Measurements from ENCODE around the gene SUMF1.

SUMF1 gene

DNA sequence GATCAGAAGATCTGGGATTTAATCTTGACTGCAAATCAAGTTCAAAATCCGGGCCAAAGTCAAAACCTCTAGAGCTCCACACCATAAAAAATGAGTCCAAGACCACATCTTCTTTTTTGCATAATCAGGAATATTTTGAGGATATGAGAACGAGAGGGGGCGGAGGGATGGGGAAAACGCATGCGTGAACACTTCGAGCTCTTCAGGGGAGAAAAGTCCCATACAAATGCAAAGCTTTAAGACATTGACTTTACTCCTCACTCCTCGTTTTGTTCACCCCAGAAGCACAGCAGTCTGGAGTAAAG, 68.2 kb downstream of the SUMF1 start:
- no peak for TF ChIP-seq FOXP2 (optimal IDR thresholded peaks at IDR 0.05; ENCODE audit: borderline replicate concordance, extremely low read depth, extremely low read length, insufficient read depth)
- no peak for TF ChIP-seq TAF1 (IDR thresholded peaks at IDR 0.05; ENCODE audit: borderline replicate concordance, insufficient read depth, low read length)

DNA sequence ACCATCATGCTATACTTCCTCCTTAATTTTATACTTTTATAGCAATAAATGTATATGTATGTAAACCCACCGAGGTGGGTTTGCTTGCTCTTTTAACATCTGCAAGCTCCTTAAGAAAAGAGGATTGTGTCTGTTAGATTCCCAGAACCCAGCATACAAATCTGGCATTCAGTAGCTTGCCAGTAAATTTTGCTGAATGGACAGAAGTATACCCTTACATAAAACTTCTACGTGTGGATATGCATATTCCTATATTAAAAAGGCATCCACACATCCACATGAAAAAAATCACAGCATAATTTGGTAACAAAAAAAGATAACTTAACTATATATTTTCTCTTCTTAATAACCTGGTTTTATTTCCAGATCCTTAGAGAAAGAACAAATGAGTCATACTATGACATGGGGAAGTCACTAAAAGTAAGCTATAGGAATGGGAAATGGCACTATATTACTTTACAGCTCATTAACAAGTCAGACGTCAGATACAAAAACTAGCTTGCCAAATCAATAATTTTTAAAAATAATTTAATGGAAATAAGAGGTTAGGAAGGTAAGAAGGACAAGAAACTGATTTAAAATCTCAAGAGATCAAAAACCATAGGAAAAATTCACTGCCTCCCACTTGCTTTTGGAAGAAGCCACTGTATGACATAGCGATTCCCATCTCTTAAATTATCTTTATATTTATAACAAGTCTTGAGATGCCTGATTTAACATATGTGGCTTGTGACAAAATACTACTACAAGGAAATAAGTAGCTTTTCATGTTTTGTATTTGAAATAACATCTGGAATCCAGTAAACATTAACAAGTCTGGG, 68.7 kb downstream of the SUMF1 start:
- TF ChIP-seq, protein P1, sequence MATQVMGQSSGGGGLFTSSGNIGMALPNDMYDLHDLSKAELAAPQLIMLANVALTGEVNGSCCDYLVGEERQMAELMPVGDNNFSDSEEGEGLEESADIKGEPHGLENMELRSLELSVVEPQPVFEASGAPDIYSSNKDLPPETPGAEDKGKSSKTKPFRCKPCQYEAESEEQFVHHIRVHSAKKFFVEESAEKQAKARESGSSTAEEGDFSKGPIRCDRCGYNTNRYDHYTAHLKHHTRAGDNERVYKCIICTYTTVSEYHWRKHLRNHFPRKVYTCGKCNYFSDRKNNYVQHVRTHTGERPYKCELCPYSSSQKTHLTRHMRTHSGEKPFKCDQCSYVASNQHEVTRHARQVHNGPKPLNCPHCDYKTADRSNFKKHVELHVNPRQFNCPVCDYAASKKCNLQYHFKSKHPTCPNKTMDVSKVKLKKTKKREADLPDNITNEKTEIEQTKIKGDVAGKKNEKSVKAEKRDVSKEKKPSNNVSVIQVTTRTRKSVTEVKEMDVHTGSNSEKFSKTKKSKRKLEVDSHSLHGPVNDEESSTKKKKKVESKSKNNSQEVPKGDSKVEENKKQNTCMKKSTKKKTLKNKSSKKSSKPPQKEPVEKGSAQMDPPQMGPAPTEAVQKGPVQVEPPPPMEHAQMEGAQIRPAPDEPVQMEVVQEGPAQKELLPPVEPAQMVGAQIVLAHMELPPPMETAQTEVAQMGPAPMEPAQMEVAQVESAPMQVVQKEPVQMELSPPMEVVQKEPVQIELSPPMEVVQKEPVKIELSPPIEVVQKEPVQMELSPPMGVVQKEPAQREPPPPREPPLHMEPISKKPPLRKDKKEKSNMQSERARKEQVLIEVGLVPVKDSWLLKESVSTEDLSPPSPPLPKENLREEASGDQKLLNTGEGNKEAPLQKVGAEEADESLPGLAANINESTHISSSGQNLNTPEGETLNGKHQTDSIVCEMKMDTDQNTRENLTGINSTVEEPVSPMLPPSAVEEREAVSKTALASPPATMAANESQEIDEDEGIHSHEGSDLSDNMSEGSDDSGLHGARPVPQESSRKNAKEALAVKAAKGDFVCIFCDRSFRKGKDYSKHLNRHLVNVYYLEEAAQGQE (IDR thresholded peaks at IDR 0.05; ENCODE audit: insufficient read depth in 1 of 2, low read depth in 2 of 2, low read length in 2 of 2) = no peak
- TF ChIP-seq POLR2AphosphoS5 (IDR thresholded peaks at IDR 0.05; ENCODE audit: low read depth, low read length) (no peak), FOXP2 (optimal IDR thresholded peaks at IDR 0.05; ENCODE audit: borderline replicate concordance, extremely low read depth, extremely low read length, insufficient read depth) (no peak), SIN3A (IDR thresholded peaks at IDR 0.05; ENCODE audit: borderline replicate concordance, insufficient read depth, low read length) (no peak), TAF1 (IDR thresholded peaks at IDR 0.05; ENCODE audit: borderline replicate concordance, insufficient read depth, low read length) (no peak)

- TF ChIP-seq, protein P1 (IDR thresholded peaks at IDR 0.05; ENCODE audit: insufficient read depth in 1 of 2, low read depth in 2 of 2, low read length in 2 of 2) = no peak
- TF ChIP-seq FOXP2 (optimal IDR thresholded peaks at IDR 0.05; ENCODE audit: borderline replicate concordance, extremely low read depth, extremely low read length, insufficient read depth) (no peak), POLR2AphosphoS5 (IDR thresholded peaks at IDR 0.05; ENCODE audit: low read depth, low read length) (no peak), SIN3A (IDR thresholded peaks at IDR 0.05; ENCODE audit: borderline replicate concordance, insufficient read depth, low read length) (no peak), TAF1 (IDR thresholded peaks at IDR 0.05; ENCODE audit: borderline replicate concordance, insufficient read depth, low read length) (no peak)
Observed at GRCh38 chr3:4397466-4397865, 69.6 kb downstream of the SUMF1 start.

GRCh38 chr3:4396542-4396941, 70.5 kb downstream of the SUMF1 start:
- TF ChIP-seq, protein P1 (IDR thresholded peaks at IDR 0.05; ENCODE audit: insufficient read depth in 1 of 2, low read depth in 2 of 2, low read length in 2 of 2) = no peak
- TF ChIP-seq POLR2AphosphoS5 (IDR thresholded peaks at IDR 0.05; ENCODE audit: low read depth, low read length) (no peak), FOXP2 (optimal IDR thresholded peaks at IDR 0.05; ENCODE audit: borderline replicate concordance, extremely low read depth, extremely low read length, insufficient read depth) (no peak), TAF1 (IDR thresholded peaks at IDR 0.05; ENCODE audit: borderline replicate concordance, insufficient read depth, low read length) (no peak), SIN3A (IDR thresholded peaks at IDR 0.05; ENCODE audit: borderline replicate concordance, insufficient read depth, low read length) (no peak)

DNA sequence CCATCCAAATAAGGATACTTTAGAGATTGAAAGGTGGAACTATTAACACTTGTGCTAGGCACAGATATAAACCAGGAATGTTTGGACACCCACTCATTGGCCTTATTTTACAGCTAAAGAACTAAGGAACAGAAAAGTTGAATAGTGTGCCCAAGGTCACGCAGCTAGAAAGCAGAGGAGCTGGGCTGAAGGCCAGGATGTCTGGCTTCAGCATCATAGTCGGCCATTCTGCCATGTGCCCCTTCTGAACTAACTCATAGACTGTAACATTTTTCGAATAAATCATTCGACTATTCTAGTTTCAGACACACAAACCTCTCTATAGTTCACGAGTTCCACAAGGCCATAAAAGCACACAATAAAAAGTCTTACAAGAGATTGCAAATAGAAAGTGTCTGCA, 71.1 kb downstream of the SUMF1 start:
- no peak for TF ChIP-seq FOXP2 (optimal IDR thresholded peaks at IDR 0.05; ENCODE audit: borderline replicate concordance, extremely low read depth, extremely low read length, insufficient read depth)

DNA sequence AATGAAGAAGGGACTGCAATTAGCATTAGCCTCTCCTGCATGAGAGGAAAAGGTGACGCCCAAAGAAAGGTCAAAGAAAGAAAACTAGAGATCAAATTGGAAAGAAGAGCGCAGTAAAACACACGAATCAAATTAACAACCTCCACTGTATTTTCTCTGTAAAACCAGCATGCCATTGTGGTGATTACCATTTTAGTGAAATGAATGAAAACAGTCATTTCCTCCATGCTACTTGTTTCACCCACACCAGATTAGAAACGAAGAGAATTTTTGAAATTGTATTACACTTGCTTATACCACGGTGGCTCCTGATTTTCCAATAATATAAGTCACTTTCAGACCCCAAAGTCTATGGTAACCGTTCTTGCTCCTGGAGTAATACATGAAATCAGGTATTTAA, 71.6 kb downstream of the SUMF1 start:
- TF ChIP-seq, protein P1 (IDR thresholded peaks at IDR 0.05; ENCODE audit: insufficient read depth in 1 of 2, low read depth in 2 of 2, low read length in 2 of 2) = no peak
- no peak for TF ChIP-seq POLR2AphosphoS5 (IDR thresholded peaks at IDR 0.05; ENCODE audit: low read depth, low read length)
- no peak for TF ChIP-seq FOXP2 (optimal IDR thresholded peaks at IDR 0.05; ENCODE audit: borderline replicate concordance, extremely low read depth, extremely low read length, insufficient read depth)
- TF ChIP-seq TAF1 (IDR thresholded peaks at IDR 0.05; ENCODE audit: borderline replicate concordance, insufficient read depth, low read length) = no peak

All from PFSK-1 (cell line).